CD4-positive, alpha-beta T cell treated with Interleukin-4 for 1 hour (primary cell): Measurements from ENCODE around the gene OR4C3.
"Not testable (repeated sequence)": the region's sequence is repeated elsewhere in the genome, so short reads cannot be mapped to it uniquely, and the experiment has no call there.

ENCODE experiments used
- DNase-seq, 2 donors: peaks; one replicate each; pipeline ENCODE4 v3.0.0-alpha.2; 2020 to 2022

Gene OR4C3

DNA sequence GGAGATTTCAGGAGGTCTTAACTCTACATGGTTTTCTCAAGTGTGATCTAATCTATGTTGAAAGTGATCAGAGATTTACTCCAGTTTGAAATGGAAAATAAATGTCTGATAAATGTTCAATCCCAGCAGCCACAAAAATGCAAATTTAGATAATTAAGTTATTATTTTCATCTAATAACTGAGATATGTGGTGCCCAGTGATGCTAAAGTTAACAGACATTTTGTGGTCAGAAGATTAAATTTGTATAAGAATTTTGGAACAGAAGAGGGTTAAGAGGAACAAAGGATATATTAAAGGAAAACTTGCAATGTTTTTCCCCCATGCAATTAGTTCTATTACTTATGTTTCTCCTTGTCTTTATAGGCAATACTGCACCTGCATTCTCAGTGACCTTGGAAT lies at the start of gene OR4C3:
Gene OR4C3 (plus strand): TSS at position 301 of the 400 bp plus-strand sequence. CDS start 102 bp downstream, outside the sequence.
- not testable (repeated sequence) for DNase-seq

DNA sequence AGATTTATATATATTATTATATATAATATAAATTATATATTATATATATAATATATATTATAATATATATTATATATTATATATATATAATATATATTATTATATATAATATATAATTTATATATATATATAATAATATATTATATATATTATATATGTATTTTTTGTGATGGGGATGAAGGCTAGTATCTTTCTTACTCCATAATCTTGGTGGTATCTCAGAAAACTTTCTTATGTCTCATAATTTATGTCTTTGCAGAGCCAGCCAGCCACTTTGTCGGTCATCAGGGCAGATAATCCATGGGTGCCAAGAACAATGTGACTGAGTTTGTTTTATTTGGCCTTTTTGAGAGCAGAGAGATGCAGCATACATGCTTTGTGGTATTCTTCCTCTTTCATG lies 18.8 kb upstream of the OR4C3 start, which contains the start of gene OR4S1:
Gene OR4S1 (plus strand): TSS at position 301 of the 400 bp plus-strand sequence. CDS start 0 bp downstream, at position 301.
- DNase-seq: no peak

DNA sequence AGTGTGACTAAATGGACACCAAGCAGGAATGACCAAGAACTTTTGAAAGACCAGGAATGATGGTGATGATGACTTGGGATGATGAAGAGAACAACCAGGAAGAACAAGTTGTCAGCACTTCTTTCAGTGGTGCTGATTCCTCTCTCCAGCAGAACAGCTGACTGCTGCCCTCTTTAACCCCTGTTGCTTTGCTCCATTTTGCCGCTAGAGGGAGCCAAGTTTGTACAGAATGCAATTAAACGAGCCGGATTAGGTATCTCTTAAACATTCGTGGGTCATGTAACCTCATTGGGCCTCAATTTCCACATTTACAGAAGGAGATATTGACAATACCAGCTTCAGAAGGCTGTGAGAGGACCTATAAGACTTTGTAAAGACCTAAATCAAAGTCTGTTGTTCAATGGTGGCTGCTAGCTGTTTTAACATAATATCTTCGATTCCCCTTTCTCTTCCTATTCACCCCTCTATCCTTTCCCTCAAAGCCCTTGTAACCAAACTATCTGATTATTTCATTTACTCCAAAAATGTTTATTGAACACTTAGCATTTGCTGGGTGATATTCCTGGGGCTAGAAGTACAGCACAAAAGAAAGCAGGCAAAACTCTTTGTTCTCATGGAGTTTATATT lies 16.8 kb upstream of the OR4C3 start:
- DNase-seq: peak; percentile 43 to 69

DNA sequence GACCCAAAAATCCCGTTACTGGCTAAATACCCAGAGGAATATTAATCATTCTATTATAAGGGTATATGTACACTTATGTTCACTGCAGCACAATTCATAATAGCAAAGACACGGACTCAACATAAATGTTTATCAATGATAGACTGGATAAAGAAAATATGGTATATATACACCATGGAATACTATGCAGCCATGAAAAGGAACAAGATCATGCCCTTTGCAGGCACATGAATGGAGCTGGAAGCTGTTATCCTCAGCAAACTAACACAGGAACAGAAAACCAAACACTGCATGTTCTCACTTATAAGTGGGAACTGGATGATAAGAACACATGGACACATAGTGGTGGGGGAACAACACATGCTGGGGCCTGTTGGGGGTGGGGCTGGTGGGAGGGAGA lies 11.1 kb upstream of the OR4C3 start:
- not testable (repeated sequence) for DNase-seq

DNA sequence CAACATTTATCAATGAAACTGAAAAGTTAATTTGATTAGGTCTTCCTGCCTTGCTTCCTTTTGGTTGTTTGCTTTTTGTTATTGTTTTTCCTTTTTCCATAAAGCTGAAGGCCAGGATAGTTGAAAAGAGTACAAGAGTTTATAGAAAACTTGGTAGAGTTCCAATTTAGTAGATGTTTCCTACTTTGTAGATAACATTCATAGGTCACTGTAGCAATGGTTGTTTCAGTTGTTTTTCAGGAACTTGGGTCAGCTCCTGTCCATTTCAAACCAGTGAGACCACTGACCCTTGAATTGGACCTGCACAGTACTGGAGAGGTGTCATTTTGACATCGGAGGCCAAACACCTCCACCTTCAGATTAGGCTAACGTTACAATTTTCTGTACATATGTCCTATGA lies 4.9 kb upstream of the OR4C3 start:
- not testable (repeated sequence) for DNase-seq

DNA sequence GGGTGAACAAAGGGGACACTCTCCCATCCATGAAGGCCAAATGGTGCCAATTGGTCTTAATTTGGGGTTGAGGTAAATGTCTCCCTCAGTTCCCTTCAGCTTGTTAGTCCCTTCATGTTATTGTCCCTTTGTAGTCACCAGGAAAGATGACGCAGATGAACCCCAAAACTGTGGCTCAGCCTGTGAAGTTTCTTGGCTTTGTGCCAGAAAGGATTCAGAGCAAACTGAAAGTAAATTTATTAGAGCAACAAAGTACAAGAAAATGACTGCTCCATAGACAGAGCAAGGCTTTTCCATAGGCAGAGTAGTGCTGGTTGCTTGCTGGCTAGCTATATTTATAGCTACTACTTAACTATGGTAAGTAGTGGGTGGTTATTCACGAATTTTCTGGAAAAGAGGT lies 16.7 kb downstream of the OR4C3 start:
- peak in 1 of 2 donors; percentile 52 for DNase-seq

DNA sequence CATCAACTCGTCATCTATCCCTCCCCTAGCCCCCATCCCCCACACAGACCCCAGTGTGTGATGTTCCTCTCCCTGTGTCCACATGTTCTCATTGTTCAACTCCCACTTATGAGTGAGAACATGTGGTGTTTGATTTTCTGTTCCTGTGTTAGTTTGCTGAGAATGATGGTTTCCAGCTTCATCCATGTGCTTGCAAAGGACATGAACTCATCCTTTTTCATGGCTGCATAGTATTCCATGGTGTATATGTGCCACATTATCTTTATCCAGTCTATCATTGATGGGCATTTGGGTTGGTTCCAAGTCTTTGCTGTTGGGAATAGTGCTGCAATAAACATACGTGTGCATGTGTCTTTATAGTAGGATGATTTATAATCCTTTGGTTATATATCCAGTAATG lies 17.8 kb downstream of the OR4C3 start:
- not testable (repeated sequence) for DNase-seq

DNA sequence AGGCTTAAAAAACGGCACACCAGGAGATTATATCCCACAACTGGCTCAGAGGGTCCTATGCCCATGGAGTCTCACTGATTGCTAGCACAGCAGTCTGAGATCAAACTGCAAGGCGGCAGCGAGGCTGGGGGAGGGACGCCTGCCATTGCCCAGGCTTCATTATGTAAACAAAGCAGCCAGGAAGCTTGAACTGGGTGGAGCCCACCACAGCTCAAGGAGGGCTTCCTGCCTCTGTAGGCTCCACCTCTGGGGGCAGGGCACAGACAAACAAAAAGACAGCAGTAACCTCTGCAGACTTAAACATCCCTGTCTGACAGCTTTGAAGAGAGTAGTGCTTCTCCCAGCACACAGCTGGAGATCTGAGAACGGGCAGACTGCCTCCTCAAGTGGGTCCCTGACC lies 21.6 kb downstream of the OR4C3 start:
- peak in 1 of 2 donors; percentile 33 for DNase-seq

DNA sequence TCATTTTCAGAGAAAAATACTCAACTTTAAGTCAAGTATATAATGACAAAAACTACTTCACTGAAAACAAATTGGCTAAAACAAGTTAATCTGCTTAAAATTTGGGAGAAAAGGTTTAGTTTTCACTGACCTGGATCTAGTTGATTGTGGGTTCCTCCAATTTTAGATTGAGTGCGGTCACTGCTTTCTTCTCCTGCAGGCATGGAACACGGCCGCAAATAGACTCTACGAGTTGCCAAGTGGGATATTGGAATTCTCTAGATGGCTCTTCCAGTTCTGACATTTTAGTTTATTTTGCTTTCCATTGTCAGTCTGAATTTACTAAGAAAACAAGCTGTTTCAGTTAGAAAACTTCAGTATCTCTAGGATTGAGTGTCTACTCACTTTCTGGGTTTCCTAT lies 29.3 kb downstream of the OR4C3 start:
- no peak for DNase-seq

DNA sequence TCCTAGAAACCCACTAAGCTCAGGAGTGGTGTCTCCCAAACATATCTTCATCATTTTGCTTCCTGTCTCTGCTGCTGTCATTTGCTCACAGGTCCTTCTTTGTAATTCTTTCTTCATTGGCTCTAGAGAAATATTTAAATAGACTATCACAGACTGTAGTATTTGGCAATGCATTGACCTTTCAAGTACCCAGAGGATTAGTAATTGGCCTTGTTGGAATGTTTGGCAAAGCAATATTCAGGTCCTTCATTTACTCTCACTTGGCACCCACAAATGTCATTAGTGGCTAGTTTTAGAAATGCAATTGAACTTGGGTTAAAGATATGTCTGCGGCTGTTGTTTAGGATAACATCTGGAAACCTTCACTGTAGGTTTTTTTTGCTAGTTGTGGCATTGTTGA lies 30.0 kb downstream of the OR4C3 start:
- DNase-seq: no peak

DNA sequence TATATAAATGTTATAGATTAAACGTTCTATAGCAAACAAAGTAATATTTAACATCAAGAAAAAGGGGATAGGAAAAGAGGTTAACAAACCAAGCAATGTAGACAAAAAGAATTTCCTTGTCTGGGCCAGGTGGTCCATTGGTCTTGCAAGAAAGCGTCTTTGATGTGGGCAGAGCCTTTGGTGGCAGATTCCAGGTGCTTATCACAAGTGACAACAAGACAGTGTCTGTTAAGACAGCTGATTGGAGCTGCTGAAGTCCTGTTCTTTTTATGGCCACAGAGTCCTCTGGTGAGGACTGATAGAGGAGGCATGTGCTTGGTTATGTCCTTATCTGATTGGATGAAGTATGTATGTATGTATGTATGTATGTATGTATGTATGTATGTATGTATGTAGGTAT lies 36.6 kb downstream of the OR4C3 start:
- DNase-seq: not testable (repeated sequence)

DNA sequence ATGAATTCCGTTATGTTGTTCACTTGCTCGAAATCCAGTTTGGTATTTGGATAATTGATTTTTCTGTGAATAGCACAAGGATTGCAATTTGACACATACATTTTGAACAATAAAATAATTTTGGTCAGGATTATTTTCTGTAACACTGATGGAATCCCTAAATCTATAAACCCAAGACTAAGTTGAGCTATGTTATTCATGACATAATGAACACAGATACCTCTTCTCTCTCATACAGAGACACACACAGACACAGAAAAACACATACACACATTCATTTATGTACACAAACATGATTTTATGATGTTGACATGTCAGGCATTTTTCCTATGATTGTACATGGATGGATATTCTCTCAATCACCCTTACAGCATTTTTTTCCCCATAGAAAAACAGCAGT lies 41.6 kb downstream of the OR4C3 start, which contains the start of gene OR4C5:
Gene OR4C5 (minus strand): TSS at position 101 of the 400 bp plus-strand sequence. CDS start 0 bp downstream, at position 101.
- no peak for DNase-seq
